OCI-LY7 (cell line): Measurements from ENCODE around the gene CCDC127. TPM values are rescaled to one million over a fixed set of nuclear protein-coding genes. Genes with fewer than 3 reads are reported as not detected.
"Not testable (repeated sequence)": the region's sequence is repeated elsewhere in the genome, so short reads cannot be mapped to it uniquely, and the experiment has no call there.

Experiments used
- BruUV-seq: library from RNA; stranded (reverse); fragments of 400-500 nt; replicated peaks from 2 replicates; lab custom pipeline; 2021; lab: Mats Ljungman, UMichigan
- CTCF ChIA-PET: fragments of 300-600 bp; sonication (Branson Sonifier 250); formaldehyde crosslinking; loops from one replicate; lab custom pipeline; 2022; ENCODE audit warnings: antibody characterized with exemption; ENCODE audit not compliant: unreplicated experiment; lab: Charles Lee
- POLR2A ChIA-PET: fragments of 300-600 bp; sonication (Branson Sonifier 250); formaldehyde crosslinking; loops from one replicate; lab custom pipeline; 2022; ENCODE audit warnings: antibody characterized with exemption; lab: Charles Lee
- DNase-seq: peaks from one replicate; pipeline ENCODE4 v3.0.0-alpha.2; 2015; ENCODE audit warnings: low spot score
- H2AFZ ChIP-seq: fragments of 200-600 bp; sonication (generic), shearing (Covaris generic); 2 replicates; pipeline ENCODE4 v1.6.1; 2014; ENCODE audit warnings: mild to moderate bottlenecking, antibody characterized with exemption, low read length, moderate library complexity
- H3K27ac ChIP-seq: fragments of 200-600 bp; sonication (generic); 2 replicates; pipeline ENCODE4 v1.5.1; 2014; ENCODE audit warnings: mixed run types, low read depth, mild to moderate bottlenecking, moderate library complexity, low read length, inconsistent platforms; ENCODE audit not compliant: poor library complexity, severe bottlenecking
- H3K36me3 ChIP-seq: fragments of 200-600 bp; sonication (generic); 2 replicates; pipeline ENCODE4 v1.6.1; 2014; ENCODE audit warnings: mild to moderate bottlenecking, antibody characterized with exemption, low read length, moderate library complexity, mixed read lengths; ENCODE audit not compliant: insufficient read depth
- H3K4me1 ChIP-seq: fragments of 200-600 bp; sonication (generic); 2 replicates; pipeline ENCODE4 v1.5.1; 2014; ENCODE audit warnings: mild to moderate bottlenecking, low read length; ENCODE audit not compliant: insufficient read depth, poor library complexity, severe bottlenecking
- H3K4me2 ChIP-seq: fragments of 200-600 bp; sonication (generic); 2 replicates; pipeline ENCODE4 v1.6.1; 2014; ENCODE audit warnings: mild to moderate bottlenecking, low read length
- H3K4me3 ChIP-seq: fragments of 200-600 bp; sonication (generic); 2 replicates; pipeline ENCODE4 v1.5.1; 2014; ENCODE audit warnings: mild to moderate bottlenecking, low read depth, low read length; ENCODE audit not compliant: poor library complexity, severe bottlenecking
- H3K79me2 ChIP-seq: fragments of 200-600 bp; sonication (generic); 2 replicates; pipeline ENCODE4 v1.6.1; 2016; ENCODE audit warnings: low read depth, mild to moderate bottlenecking, low read length, moderate library complexity, mixed read lengths; ENCODE audit not compliant: insufficient read depth
- H3K9me2 ChIP-seq: fragments of 200-600 bp; sonication (generic); 2 replicates; pipeline ENCODE4 v1.6.1; 2016; ENCODE audit warnings: mild to moderate bottlenecking, low read length, mixed read lengths; ENCODE audit not compliant: insufficient read depth
- H3K9me3 ChIP-seq: fragments of 200-600 bp; sonication (generic); 2 replicates; pipeline ENCODE4 v1.6.1; 2014; ENCODE audit warnings: mild to moderate bottlenecking, mixed run types, low read length, mixed read lengths
- H4K20me1 ChIP-seq: fragments of 200-600 bp; sonication (generic); 2 replicates; pipeline ENCODE4 v1.6.1; 2014; ENCODE audit warnings: mild to moderate bottlenecking, antibody characterized with exemption, low read length, moderate library complexity, mixed read lengths; ENCODE audit not compliant: insufficient read depth
- EZH2phosphoT487 ChIP-seq: fragments of 200-600 bp; sonication (generic); IDR thresholded peaks from 2 replicates; pipeline ENCODE4 v1.6.1; 2018; ENCODE audit warnings: low read depth, borderline replicate concordance, mild to moderate bottlenecking, mixed run types, antibody characterized with exemption, low read length, moderate library complexity, mixed read lengths
- intact Hi-C: fragments of 100-400 bp; cut with micrococcal nuclease; formaldehyde crosslinking; loops from one replicate; pipeline ENCODE4 v1.10.0; 2022; ENCODE audit not compliant: unreplicated experiment
- total RNA-seq, 2 experiments: library from RNA; depleted of rRNA in 1 of 2; stranded (reverse); fragments of >200 nt in 1 of 2; shearing (Covaris generic) in 1 of 2; gene quantifications; 2 replicates each; pipeline ENCODE4 v1.2.3, GENCODE V29; 2014 to 2022
- TF ChIP-seq, protein P1 (sequence below): fragments of 200-600 bp; sonication (generic); conservative IDR thresholded peaks from 2 replicates; pipeline ENCODE4 v1.5.1; 2014; ENCODE audit warnings: mild to moderate bottlenecking, antibody characterized with exemption, low read length, moderate library complexity, mixed read lengths

Gene CCDC127
- total RNA-seq, 2 experiments from 2014 or later: 10.8 to 12.4 TPM

DNA sequence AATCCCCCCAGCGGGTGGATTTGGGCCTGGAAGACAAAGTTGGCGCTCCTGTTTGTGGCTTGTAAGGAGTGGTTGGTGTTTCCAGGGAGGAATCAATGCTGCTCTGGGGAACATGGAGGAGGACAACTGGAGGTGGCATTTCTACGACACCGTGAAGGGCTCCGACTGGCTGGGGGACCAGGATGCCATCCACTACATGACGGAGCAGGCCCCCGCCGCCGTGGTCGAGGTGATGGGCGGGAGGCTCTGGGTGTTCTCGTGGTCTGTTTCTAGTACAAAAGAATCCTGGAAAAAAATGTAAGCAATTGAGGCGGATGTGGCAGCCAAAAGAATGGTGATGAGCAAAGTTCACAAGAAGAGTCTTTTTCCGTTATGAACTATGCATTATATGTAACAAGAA lies 7.4 kb upstream of the CCDC127 start:
- POLR2A ChIA-PET: interaction anchor here (0.6 kb wide), 1 partner anchor 9 kb away, joined by 7 read pairs; no protein-coding TSS in a partner anchor

DNA sequence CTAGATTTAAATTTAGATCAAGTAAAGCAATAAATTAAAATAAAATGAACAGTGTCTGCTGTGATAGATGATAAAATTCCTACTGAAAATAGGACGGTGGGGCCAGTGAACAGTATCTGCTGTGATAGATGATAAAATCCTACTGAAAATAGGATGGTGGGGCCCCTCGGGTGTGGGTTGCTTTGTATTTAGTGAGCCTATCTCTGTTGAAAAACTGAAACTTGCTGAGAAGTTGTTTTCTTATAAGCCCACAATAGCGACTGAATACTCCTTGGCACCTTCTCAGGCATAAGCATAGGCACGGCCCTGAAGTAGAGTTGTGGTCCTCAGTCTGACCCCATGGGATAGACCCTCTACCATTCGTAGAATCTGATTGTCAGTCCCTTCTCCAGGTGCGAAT lies 5.8 kb upstream of the CCDC127 start:
- H3K4me1 ChIP-seq: peaks cover 37% of the 10 kb centered on the region
- ChIA-PET CTCF (no interaction called here), POLR2A (no interaction called here)
- H3K36me3 ChIP-seq: peaks cover 63% of the 10 kb centered on the region
- H3K4me2 ChIP-seq: no peak overlapping the region
- H4K20me1 ChIP-seq: peaks cover 23% of the 10 kb centered on the region
- DNase-seq: no peak
- TF ChIP-seq, protein P1, sequence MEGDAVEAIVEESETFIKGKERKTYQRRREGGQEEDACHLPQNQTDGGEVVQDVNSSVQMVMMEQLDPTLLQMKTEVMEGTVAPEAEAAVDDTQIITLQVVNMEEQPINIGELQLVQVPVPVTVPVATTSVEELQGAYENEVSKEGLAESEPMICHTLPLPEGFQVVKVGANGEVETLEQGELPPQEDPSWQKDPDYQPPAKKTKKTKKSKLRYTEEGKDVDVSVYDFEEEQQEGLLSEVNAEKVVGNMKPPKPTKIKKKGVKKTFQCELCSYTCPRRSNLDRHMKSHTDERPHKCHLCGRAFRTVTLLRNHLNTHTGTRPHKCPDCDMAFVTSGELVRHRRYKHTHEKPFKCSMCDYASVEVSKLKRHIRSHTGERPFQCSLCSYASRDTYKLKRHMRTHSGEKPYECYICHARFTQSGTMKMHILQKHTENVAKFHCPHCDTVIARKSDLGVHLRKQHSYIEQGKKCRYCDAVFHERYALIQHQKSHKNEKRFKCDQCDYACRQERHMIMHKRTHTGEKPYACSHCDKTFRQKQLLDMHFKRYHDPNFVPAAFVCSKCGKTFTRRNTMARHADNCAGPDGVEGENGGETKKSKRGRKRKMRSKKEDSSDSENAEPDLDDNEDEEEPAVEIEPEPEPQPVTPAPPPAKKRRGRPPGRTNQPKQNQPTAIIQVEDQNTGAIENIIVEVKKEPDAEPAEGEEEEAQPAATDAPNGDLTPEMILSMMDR: no peak
- no peak for TF ChIP-seq EZH2phosphoT487
- intact Hi-C loops: no loop called here
- H2AFZ ChIP-seq: no peak overlapping the region
- H3K9me3 ChIP-seq: no peaks in the 10 kb centered on the region
- no TSS peak for BruUV-seq
- H3K9me2 ChIP-seq: no peaks in the 10 kb centered on the region
- no peak overlapping the region for H3K27ac ChIP-seq
- H3K79me2 ChIP-seq: peaks cover 52% of the 10 kb centered on the region
- H3K4me3 ChIP-seq: no peak overlapping the region

More for the DNA sequence above, 7.4 kb upstream of the CCDC127 start:
- no TSS peak for BruUV-seq
- DNase-seq: no peak
- TF ChIP-seq, protein P1: no peak
- no peak for TF ChIP-seq EZH2phosphoT487
- Histone ChIP-seq H3K9me2 (no peaks in the 10 kb centered on the region), H3K27ac (no peak overlapping the region), H3K4me1 (peaks cover 27% of the 10 kb centered on the region), H2AFZ (no peak overlapping the region), H3K79me2 (peaks cover 37% of the 10 kb centered on the region), H3K4me2 (no peak overlapping the region), H4K20me1 (peaks cover 9% of the 10 kb centered on the region), H3K4me3 (no peak overlapping the region), H3K9me3 (no peaks in the 10 kb centered on the region), H3K36me3 (peaks cover 76% of the 10 kb centered on the region)
- CTCF ChIA-PET: no interaction called here
- intact Hi-C loops: no loop called here

DNA sequence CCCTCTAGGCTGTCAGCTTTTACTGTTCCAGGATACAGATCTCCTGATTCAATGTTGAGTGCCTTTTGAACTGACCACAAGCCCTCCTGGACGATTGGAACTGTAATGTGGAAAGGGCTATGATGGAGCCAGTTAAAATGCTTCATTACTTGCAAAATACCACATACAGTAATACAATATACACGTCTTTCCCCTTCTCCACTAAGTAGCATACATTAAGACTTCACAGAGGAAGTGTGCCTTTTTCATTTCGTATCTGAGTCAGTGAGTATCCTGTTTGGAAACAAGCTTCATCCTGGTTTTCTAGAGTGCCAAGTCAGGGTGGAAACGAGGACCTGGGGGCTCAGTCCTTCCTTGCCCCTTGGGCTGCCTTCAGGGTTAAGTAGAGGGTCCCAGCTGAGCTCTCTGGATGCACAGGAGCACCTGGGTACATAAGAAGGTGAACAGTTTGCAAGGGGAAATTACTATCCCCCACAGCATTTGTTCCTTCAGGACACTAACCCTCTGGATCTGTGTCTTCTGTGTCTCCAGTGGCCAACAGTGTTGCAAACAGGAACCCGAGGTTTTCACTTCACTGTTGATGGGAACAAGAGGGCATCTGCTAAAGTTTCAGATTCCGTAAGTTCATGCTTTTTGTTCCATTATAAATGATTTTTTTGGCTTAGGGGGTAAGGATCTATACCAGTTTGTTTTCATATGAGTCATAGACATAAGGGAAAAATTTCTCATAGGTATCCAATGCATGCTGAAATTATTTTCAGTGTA lies 5.2 kb upstream of the CCDC127 start:
- not testable (repeated sequence) for H3K27ac ChIP-seq
- peak overlapping the region; percentile 11; the same call in 1 of the 2 replicates for H3K4me2 ChIP-seq

More for the DNA sequence above, 5.2 kb upstream of the CCDC127 start:
- BruUV-seq, H2AFZ ChIP-seq, DNase-seq, H3K9me3 ChIP-seq, CTCF ChIA-PET, intact Hi-C loops, POLR2A ChIA-PET, H3K4me3 ChIP-seq, H3K9me2 ChIP-seq: not testable (repeated sequence)
- peaks cover 58% of the 10 kb centered on the region for H3K79me2 ChIP-seq
- H4K20me1 ChIP-seq: peaks cover 23% of the 10 kb centered on the region
- peaks cover 37% of the 10 kb centered on the region for H3K4me1 ChIP-seq
- peaks cover 57% of the 10 kb centered on the region for H3K36me3 ChIP-seq
